GM12892 (cell line): ENCODE measurements around the gene NCBP2.

Experiments
- POLR2A ChIP-seq: IDR thresholded peaks from 2 replicates; pipeline ENCODE4 v1.6.1; 2011; ENCODE audit warnings: low read depth, low read length, control low read depth
- POLR2AphosphoS5 ChIP-seq: IDR thresholded peaks from 2 replicates; pipeline ENCODE4 v1.6.1; 2011; ENCODE audit warnings: low read depth, low read length, control low read depth

- TF ChIP-seq POLR2A (no peak), POLR2AphosphoS5 (no peak)
These were observed 6.9 kb upstream of the NCBP2 start for GRCh38 chr3:196949285-196949619.
